KMS-11 (cell line): Measurements from ENCODE around the gene TRABD2B.

Experiments used
- H2AFZ ChIP-seq: fragments of 200-600 bp; sonication (generic); 2 replicates; pipeline ENCODE4 v1.6.1; 2016; ENCODE audit warnings: antibody characterized with exemption, mixed run types, low read depth
- H3K27ac ChIP-seq: fragments of 200-600 bp; sonication (generic); 2 replicates; pipeline ENCODE4 v1.6.1; 2016; ENCODE audit warnings: mild to moderate bottlenecking, mixed run types
- H3K27me3 ChIP-seq: fragments of 200-600 bp; sonication (generic); 2 replicates; pipeline ENCODE4 v1.6.1; 2017; ENCODE audit warnings: mild to moderate bottlenecking, low read depth, mixed run types, moderate library complexity; ENCODE audit not compliant: insufficient read depth
- H3K36me3 ChIP-seq: fragments of 200-600 bp; sonication (generic); 2 replicates; pipeline ENCODE4 v1.6.1; 2017; ENCODE audit warnings: mild to moderate bottlenecking, mixed run types; ENCODE audit not compliant: insufficient read depth
- H3K4me1 ChIP-seq: fragments of 200-600 bp; sonication (generic); 2 replicates; pipeline ENCODE4 v1.6.1; 2016; ENCODE audit warnings: mild to moderate bottlenecking, low read depth, mixed run types; ENCODE audit not compliant: poor library complexity, severe bottlenecking
- H3K4me2 ChIP-seq: fragments of 200-600 bp; sonication (generic); 2 replicates; pipeline ENCODE4 v1.7.0; 2016; ENCODE audit warnings: mild to moderate bottlenecking, mixed run types
- H3K4me3 ChIP-seq: fragments of 200-600 bp; sonication (generic); IDR thresholded peaks from 2 replicates; pipeline ENCODE4 v1.6.1; 2017; ENCODE audit warnings: low read depth, low read length, mixed read lengths; ENCODE audit not compliant: insufficient read depth
- H3K79me2 ChIP-seq: fragments of 200-600 bp; sonication (generic); 2 replicates; pipeline ENCODE4 v1.6.1; 2016; ENCODE audit warnings: low read depth, mixed run types; ENCODE audit not compliant: insufficient read depth
- H3K9ac ChIP-seq: fragments of 200-600 bp; sonication (generic); 2 replicates; pipeline ENCODE4 v1.6.1; 2016; ENCODE audit warnings: mild to moderate bottlenecking, mixed run types
- H4K20me1 ChIP-seq: fragments of 200-600 bp; sonication (generic); 2 replicates; pipeline ENCODE4 v1.6.1; 2016; ENCODE audit warnings: mild to moderate bottlenecking, mixed run types; ENCODE audit not compliant: insufficient read depth
- TF ChIP-seq, protein P1 (sequence below): fragments of 200-600 bp; sonication (generic); conservative IDR thresholded peaks from 2 replicates; pipeline ENCODE4 v1.6.1; 2017; ENCODE audit warnings: low read depth, mild to moderate bottlenecking, antibody characterized with exemption, low read length, moderate library complexity, mixed read lengths

TRABD2B gene

DNA sequence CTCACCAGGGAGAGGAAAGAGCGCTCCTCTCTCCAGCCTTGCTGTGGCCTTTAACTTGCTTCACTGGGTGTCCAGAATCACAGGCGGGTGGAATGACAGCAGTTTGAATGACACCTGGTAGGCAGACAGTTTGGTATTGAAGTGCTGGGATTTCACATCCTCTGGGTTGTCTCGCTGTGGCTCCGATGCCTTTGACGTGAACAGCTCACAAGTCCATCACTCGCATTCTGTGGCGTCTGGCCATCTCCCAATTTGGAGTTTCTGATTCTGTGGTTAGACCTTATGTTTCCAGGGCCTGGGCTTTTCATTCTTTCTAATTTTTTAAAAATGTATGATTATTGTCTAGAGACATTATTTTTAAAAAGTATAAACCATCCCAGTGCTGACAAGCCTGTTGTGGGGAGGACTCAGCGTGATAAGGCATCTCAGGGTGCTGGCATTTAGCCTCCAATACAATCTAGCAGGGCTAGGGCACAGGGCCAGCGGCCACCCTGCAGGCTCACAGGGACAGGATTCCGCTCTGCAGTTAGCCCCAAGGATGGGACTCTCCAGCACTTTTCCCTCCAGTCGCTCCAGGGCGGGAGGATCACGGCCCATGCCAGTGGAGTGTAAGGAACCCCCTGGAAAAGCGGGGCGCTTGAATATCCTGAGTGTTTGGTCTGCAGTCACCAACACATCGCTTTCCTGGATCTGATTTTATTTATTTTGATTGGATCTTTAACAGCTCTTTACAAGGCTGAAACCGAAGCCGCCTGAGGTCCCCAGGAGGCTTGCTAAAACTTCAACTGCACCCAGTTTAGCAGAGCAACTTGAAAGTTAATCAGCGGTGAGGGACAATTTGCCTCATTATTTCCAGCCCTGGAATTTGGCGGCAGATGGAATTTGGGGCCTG lies 178.3 kb downstream of the TRABD2B start:
- Histone ChIP-seq H3K27me3 (no peaks in the 10 kb centered on the region), H3K36me3 (no peaks in the 10 kb centered on the region), H3K27ac (no peak overlapping the region)

DNA sequence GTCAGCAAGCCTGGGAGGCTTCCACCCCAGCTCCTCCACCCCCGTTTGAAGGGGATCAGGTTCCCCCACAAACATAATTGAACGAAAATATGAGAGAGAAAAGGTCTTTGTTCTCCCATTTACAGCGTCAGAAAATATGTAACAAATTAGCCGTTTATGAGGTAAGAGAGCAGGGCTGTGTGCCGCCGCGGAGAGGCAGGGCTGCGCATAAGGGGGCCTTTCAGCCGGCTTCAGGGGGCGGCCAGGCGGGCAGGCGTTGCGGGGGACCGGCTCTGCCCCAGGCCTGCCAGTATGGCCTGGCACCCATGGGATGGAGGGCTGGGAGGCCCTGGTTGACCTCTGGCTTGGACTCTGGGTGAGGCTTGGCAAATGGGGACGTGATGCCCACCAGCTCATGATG lies 179.3 kb downstream of the TRABD2B start:
- TF ChIP-seq, protein P1, sequence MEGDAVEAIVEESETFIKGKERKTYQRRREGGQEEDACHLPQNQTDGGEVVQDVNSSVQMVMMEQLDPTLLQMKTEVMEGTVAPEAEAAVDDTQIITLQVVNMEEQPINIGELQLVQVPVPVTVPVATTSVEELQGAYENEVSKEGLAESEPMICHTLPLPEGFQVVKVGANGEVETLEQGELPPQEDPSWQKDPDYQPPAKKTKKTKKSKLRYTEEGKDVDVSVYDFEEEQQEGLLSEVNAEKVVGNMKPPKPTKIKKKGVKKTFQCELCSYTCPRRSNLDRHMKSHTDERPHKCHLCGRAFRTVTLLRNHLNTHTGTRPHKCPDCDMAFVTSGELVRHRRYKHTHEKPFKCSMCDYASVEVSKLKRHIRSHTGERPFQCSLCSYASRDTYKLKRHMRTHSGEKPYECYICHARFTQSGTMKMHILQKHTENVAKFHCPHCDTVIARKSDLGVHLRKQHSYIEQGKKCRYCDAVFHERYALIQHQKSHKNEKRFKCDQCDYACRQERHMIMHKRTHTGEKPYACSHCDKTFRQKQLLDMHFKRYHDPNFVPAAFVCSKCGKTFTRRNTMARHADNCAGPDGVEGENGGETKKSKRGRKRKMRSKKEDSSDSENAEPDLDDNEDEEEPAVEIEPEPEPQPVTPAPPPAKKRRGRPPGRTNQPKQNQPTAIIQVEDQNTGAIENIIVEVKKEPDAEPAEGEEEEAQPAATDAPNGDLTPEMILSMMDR: no peak
- no peak overlapping the region for H3K4me2 ChIP-seq
- H3K27me3 ChIP-seq: no peaks in the 10 kb centered on the region
- H2AFZ ChIP-seq: no peak overlapping the region
- H4K20me1 ChIP-seq: no peaks in the 10 kb centered on the region
- H3K79me2 ChIP-seq: no peaks in the 10 kb centered on the region
- no peak overlapping the region for H3K9ac ChIP-seq
- no peaks in the 10 kb centered on the region for H3K36me3 ChIP-seq
- no peak overlapping the region for H3K27ac ChIP-seq
- no peaks in the 10 kb centered on the region for H3K4me1 ChIP-seq
- no peak overlapping the region for H3K4me3 ChIP-seq

More for the DNA sequence above, 178.3 kb downstream of the TRABD2B start:
- no peak overlapping the region for H3K4me3 ChIP-seq
- TF ChIP-seq, protein P1: no peak
- no peak overlapping the region for H2AFZ ChIP-seq
- H3K9ac ChIP-seq: no peak overlapping the region
- no peaks in the 10 kb centered on the region for H3K79me2 ChIP-seq
- no peaks in the 10 kb centered on the region for H3K4me1 ChIP-seq
- H3K4me2 ChIP-seq: no peak overlapping the region
- no peaks in the 10 kb centered on the region for H4K20me1 ChIP-seq

DNA sequence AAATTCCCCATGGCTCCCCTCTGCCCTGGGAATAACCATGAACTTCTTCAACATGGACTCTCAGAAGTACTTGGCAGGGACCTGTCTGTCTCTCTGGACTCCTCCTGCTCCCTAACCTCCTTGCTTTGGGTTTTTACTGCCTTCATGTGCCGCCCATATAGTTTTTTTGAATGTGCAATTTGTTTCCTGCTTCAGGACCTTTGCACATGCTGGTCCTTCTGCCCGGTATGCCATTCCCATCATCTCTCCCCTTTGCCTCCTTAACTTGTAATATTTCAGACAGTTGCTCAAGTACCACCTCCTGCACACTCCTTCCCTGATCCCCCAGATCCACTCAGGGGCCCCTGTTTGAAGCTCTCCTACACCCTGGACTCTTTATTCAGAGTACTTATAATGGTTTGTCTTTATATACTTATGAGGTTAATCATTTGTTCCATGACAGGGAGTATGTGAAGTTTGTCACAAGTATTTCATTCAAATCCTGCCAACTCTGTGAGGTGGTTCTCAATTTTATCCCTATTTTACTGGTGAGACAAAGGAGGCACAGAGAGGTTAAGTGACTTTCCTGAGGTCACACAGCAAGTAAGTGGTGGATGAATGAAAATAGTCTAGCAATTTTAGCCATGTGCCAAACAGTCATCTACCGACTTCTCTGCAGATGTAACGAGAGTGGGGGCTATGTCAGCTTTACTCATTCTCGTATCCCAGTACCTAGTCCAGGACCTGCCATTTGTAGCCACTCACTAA lies 180.7 kb downstream of the TRABD2B start:
- H3K27me3 ChIP-seq: no peaks in the 10 kb centered on the region
- no peak overlapping the region for H3K4me2 ChIP-seq
- H3K27ac ChIP-seq: no peak overlapping the region
- H3K9ac ChIP-seq: no peak overlapping the region
- H4K20me1 ChIP-seq: no peaks in the 10 kb centered on the region
- H3K4me1 ChIP-seq: no peaks in the 10 kb centered on the region
- H3K36me3 ChIP-seq: no peaks in the 10 kb centered on the region
- H3K4me3 ChIP-seq: no peak overlapping the region
- H2AFZ ChIP-seq: no peak overlapping the region
- TF ChIP-seq, protein P1: no peak
- H3K79me2 ChIP-seq: no peaks in the 10 kb centered on the region

DNA sequence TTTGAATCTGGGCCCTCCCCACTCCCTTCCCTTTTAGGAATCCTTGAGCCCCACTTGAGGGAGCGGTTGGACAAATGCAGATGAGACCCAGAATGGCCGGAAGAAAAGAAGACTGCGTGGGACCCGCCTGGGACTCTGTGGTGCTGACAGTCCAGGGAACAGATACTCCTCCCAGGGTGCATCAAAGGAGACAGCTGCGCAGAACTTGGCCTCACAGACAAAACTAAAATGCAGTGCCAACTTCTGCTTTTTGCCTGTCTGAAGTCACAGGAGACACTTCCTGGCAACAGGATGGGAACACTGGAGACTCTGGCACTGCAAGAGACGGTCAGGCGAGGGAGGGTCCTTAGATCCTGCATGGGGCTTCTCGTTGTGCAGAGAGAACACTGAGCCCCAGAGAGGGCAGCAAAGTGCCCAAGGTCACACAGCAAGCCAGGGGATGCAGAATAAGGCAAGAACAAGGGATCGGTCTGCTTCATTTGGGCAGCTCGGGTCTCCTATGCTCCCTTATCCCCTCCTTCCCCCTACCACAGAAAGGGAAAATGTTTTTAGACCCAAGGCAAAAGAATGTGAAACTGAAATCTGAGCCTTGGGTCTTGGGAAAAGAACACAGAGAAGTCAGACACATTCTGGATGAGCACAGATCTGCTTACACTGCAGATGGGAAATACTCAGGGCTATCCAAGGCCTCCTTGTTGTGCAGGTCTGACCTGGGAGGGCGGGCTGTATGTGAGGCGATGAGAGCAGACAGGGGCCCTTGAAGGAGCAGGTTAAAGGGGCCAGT lies 182.4 kb downstream of the TRABD2B start:
- Histone ChIP-seq H4K20me1 (no peaks in the 10 kb centered on the region), H3K4me1 (no peaks in the 10 kb centered on the region), H2AFZ (no peak overlapping the region), H3K36me3 (no peaks in the 10 kb centered on the region), H3K9ac (no peak overlapping the region), H3K27me3 (no peaks in the 10 kb centered on the region), H3K4me2 (no peak overlapping the region), H3K4me3 (no peak overlapping the region), H3K79me2 (no peaks in the 10 kb centered on the region), H3K27ac (no peak overlapping the region)
- TF ChIP-seq, protein P1: no peak
